Measurements from ENCODE around the gene SERGEF.

GRCh38 chr11:17743808-17744119, 269.1 kb downstream of the SERGEF start:
- TF ChIP-seq POLR2A (IDR thresholded peaks at IDR 0.05): no peak
- TF ChIP-seq, protein P1, sequence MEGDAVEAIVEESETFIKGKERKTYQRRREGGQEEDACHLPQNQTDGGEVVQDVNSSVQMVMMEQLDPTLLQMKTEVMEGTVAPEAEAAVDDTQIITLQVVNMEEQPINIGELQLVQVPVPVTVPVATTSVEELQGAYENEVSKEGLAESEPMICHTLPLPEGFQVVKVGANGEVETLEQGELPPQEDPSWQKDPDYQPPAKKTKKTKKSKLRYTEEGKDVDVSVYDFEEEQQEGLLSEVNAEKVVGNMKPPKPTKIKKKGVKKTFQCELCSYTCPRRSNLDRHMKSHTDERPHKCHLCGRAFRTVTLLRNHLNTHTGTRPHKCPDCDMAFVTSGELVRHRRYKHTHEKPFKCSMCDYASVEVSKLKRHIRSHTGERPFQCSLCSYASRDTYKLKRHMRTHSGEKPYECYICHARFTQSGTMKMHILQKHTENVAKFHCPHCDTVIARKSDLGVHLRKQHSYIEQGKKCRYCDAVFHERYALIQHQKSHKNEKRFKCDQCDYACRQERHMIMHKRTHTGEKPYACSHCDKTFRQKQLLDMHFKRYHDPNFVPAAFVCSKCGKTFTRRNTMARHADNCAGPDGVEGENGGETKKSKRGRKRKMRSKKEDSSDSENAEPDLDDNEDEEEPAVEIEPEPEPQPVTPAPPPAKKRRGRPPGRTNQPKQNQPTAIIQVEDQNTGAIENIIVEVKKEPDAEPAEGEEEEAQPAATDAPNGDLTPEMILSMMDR (IDR thresholded peaks at IDR 0.05): no peak

Data from ovary (tissue), 3 donors.